GM18867 (cell line): ENCODE measurements around the gene NPSR1.

Experiments used
- ATAC-seq: cut with Tn5 transposase; IDR thresholded peaks from one replicate; pipeline ENCODE4 v1.9.1; 2021; ENCODE audit warnings: mild to moderate bottlenecking, moderate library complexity; ENCODE audit not compliant: unreplicated experiment

Gene NPSR1

DNA sequence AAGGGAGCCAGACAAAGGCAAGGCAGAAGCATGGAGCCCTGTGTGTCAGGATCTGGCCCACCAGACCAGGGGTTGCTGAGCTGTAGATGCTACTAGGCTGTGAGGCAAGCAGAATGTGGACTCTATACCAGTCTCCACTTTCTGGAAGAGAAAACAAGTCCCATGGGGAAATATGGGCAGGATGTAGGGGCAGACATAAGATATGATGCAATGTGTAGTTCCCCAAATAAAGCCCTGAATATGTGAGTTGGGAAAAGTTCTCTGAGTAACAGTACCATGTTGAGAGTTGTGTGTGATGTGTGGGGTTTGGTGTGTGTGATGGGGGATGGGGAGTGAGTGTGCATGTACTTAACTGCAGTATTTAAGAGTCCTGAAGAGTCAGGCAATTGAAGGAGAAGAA lies 62.3 kb downstream of the NPSR1 start:
- no peak for ATAC-seq

DNA sequence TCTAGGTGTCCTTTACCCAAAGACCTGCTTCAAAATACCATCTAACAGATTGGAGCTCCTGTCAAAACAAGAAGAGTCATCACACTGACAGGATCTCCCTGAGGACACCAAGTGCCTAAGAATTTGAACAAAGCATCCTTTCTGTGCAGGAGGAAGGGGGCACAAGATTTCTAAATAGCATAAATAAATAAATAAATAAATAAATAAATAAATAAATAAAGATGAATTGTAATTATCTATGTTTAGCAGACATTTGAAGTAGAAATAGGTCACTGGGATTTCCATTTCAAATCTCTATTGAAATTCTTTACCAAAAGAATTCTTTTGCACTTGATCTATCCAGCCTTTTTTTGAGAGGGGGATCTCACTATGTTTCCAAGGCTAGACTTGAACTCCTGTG lies 65.3 kb downstream of the NPSR1 start:
- ATAC-seq: no peak

DNA sequence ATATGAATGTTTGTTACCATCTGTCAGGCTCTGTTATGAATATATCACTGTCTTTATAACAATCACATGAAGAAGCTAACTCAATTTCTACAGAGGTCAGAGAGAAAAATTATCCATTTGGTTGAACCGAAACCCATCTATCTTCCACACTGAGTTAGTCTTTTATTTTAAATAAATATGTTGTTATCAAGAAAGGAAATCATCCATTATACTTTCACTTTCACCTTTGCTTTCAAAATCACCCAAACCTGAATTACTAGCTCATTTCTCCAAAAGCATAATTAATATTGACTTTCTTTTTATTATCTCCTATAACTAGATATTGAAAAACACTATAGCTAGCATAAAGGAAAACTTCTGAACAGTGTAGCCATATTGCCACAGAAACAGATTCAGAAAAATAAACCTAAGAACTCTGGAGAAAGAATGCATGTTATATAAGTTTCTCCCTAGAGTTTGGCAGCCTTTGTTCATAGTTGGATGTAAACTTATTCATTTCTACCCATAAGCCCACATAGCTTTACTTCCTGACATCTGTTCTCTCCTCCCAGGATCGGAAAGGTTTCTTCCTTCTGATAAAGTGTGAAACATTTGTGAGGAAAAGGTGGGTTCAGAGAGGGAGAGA lies 66.0 kb downstream of the NPSR1 start:
- ATAC-seq: no peak

DNA sequence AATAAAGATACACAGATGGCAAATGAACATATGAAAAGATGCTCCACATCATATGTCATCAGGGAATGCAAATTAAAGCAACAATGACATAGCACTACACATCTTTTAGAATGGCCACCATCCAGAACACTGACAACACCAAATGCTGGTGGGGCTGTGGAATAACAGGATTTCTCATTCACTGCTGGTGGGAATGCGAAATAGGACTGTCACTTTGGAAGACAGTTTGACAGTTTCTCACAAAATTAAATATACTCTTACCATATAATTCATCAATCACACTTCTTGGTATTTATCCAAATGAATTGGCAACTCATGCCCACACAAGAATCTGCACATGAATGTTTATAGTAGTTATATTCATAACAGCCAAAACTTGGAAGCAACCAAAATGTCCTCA lies 68.2 kb downstream of the NPSR1 start:
- ATAC-seq: no peak

DNA sequence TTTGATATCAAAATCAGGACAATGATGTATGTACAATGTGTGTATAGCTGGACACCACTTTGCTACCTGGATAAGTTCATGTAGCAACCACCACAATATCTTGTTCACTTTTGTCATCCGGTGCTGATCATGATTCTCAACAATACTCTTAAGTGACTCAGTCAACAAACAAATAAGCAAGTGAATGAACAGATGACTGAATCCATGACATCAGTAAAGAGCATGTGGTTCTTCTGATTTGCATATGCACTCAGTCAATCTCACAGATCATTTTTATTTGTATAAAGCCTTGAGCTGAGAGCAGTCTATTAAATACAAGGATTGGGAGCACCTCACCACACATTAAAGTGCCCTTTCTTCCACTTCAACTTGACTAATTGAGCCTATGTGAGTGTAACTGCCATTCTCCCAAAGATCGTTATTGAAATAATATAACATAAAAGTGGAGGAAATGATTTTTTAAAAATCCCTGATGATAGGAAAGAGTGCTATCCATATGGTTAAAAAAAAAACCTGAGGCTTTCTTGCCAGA lies 69.5 kb downstream of the NPSR1 start:
- peak; percentile 43 for ATAC-seq

DNA sequence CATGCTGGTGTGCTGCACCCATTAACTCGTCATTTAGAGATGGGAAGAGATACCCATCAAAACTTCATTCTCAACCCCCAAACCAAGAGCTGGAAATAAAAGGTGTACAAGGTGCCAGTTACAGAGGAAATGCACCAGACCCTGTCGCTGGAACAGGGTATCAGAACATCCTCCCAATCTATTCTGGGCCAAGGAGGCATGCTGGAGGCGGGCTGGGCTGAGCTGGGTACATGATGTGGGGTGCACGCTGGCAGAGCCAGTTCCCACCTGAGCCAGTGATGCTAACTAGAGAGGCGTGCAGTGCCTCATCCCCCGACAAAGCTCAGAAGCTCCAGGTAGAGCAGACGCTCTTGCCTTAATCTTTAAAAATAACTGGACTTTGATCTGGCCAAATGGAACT lies 70.1 kb downstream of the NPSR1 start:
- no peak for ATAC-seq

DNA sequence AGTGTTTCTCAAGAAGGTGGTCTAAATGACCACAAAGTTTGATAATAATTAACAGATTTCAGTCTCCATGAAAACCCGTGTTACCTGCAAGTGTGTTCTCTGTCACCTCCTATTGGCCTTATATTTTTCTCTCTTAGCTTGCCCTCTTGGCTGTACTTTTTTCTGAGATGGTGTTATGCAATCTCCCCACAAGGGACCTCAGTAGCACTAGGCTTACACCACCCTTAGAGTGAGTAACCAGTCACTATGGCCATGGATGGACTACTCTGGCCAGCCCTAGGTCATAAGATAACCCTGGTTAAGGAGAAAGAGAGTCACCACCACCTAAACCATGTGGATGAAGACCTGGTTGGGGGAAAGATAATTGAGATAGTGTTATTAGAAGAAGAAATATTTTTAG lies 76.8 kb downstream of the NPSR1 start:
- ATAC-seq: no peak

DNA sequence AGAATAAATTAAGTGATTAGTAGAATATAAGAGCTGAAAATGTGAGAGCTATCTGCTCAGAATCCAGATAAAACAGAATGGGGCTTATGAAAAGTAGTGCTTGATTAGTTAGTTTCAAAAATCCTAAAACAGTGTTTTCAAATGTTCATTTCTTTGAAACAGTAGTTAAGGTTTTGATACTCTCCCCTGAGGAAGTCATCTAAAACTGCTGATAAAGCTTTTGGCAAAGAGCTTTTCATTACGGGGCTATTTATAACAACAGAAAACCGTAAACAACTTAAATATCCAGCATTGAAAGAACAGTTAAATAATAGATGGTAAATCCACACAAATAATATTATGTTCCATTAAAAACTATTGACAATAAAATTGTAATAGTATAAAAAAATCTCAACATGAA lies 77.5 kb downstream of the NPSR1 start:
- ATAC-seq: no peak

DNA sequence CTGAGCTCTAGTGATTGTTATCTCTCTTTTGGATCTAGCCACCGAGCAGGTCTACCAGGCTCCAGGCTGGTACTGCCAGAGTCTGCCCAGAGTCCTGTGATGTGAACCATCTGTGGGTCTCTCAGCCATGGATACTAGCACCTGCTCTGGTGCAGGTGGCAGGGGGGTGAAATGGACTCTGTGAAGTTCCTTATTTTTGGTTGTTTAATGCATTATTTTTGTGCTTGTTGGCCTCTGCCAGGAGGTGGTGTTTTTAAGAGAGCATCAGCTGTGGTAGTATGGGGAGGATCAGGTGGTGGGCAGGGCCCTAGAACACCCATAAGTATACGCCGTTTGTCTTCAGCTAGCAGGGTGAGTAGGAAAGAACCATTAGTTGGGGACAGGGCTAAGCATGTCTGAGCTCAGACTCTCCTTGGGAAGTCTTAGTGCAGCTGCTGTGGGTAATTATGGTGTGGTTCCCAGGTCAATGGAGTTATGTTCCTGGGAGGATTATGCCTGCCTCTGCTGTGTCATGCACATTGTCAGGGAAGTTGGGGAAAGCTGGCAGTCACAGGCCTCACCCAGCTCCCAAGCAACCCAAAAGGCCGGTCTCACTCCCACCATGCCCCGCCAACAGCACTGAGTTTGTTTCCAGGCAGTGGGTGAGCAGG lies 81.8 kb downstream of the NPSR1 start:
- no peak for ATAC-seq

DNA sequence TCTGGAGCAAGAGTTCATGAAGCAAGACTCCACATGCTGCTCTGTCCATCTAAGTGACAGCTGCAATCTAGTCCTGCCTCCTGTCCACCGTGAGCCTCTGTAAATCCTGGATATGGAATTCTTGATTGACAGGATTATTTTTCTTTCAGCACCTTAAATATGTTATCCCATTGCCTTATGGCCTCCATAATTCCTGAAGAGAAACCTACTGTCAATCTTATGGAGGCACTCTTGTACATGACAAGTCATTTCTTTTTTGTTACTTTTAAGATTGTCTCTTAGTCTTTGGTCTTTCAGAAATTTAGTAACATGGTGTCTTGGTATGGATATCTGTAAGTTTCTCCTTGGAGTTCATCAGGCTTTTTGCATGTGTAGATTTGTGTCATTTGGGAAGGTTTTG lies 82.8 kb downstream of the NPSR1 start:
- no peak for ATAC-seq

DNA sequence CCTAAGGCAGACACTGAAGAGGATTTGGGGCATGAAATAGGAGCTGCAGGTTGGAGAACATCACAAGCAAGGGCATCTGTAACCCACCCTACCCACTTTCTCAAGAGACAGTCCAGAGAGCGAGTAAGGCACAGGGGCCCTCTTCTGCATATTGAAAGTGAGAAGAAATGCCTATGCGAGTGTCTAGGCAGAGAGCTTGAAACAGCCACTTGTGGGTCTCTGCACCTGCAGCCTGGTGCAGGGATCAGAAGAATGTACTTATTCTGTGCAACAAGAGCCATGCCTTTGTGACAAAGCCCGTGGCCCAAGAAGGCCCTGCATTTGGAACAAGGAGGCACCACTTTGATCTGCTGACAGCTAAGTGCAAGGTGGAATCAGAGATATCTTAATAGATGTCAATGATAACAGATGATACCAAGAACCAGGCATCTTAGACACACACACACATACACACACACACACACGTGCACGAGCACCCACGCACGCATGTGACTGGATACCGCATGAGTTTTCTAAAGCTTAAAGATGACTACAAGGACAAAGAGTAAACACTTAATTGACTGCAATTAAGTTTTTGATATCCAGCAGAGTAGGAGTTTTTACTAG lies 89.3 kb downstream of the NPSR1 start:
- ATAC-seq: no peak

DNA sequence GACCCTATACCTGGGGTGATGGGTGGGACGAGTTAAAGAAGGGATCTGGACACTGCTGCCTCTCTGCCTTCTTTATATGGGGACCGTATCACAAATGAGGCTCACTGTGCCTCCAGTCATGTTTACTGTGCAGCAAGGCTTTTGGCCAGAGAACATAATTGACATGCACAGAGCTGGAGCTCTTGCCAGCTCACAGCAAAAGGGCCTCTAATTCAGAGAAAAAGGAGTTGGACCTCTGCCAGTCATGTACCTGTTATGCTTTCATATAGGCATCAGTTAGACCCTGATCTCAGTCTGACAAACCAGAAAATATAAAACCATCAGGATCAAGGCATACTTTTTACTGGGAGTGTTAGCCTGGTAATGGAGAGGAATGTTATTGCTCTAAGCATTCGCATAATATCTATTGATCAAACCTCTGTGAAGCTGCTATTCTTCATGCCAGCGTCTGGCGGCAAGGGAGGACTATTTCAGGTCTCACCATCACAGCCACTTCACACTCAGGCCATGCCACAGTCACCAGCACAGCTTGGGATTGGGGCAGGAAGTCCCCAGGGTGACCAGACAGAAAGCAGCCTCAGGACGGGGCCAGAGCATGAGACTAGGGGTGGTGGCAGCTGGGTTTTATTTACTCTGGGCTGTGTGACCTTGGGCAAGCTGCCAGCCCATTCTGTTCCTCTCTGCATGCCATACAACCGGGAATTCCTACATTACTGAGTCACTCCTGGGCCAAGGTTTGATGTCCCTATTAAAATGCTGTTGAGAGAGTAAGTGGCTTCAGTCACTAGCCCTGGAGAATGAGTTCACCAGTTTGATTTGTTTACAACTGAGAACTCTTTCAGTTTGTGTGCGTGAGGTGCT lies 90.1 kb downstream of the NPSR1 start:
- peak; percentile 39 for ATAC-seq

DNA sequence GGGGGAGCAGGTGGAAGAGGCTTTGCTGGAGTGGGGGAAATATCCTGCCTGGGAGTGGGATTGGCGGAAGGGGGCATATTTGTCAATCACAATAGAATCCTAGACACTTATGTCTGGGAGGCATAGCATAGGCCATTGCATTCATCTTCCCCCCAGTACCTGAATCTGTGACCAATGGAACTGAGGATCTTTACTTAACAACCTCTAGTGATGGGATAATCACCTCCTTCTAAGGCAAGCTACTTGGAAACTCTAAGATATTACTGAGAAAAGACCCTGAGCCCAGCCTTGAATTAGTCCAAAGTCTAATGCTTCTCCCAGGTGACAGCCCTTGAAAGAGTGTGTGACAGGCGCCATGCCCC lies 90.7 kb downstream of the NPSR1 start:
- no peak for ATAC-seq

DNA sequence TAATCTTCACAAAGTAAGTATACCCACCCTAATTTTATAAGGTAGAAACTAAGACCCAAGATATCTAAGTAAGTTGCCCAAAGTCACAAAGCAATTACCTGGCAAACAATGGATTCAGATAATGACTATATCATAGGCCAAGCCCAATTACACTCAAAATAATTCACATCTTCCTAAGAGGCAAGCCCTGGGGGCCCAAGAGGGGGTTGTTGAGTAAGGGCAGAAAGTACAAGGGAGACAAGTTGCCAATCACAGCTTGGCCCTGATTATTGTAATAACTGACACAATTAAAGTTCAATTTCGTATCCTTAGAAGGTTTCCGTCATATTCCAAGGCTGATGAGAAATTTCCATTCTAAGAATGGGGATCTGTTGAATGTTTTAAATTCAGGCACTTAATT lies 91.4 kb downstream of the NPSR1 start:
- no peak for ATAC-seq

DNA sequence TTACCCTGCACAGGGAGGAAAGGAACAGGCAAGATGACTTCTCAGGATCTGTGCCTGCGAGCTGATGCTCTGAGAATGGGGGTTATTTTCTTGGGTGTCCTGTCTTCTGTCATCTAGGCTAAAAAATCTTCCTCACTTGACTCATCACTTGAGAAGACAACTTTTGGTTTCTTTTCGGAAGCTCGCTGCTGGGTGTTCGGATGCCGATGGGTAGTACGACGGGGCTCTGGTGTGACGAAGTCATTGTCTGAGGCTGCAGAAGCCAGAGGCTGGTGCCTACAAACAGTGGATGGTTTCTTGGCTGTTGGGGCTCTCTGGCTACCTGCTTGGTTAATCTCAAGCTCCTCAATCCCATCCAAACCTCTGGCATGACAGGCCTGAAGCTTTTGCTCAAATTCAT lies 92.2 kb downstream of the NPSR1 start:
- peak; percentile 32 for ATAC-seq

DNA sequence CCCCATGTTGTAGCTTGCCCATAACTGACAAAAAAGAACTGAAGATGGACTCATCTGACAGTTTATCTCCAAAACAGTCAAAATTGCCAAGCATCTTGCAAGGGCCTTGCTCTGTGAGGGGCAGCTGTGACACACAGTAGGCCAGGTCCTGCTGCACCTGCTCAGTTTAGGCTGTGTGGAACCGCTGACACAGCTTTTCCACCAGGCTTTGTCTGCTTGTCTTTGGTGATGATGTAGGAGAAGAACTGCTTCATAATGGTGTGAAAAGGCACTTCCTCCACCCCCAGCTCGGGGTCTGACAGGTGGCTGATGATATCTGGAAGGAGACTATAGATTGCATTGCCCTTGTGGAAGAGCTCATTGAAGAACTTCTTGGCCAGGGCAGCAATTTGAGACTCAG lies 92.6 kb downstream of the NPSR1 start:
- no peak for ATAC-seq

DNA sequence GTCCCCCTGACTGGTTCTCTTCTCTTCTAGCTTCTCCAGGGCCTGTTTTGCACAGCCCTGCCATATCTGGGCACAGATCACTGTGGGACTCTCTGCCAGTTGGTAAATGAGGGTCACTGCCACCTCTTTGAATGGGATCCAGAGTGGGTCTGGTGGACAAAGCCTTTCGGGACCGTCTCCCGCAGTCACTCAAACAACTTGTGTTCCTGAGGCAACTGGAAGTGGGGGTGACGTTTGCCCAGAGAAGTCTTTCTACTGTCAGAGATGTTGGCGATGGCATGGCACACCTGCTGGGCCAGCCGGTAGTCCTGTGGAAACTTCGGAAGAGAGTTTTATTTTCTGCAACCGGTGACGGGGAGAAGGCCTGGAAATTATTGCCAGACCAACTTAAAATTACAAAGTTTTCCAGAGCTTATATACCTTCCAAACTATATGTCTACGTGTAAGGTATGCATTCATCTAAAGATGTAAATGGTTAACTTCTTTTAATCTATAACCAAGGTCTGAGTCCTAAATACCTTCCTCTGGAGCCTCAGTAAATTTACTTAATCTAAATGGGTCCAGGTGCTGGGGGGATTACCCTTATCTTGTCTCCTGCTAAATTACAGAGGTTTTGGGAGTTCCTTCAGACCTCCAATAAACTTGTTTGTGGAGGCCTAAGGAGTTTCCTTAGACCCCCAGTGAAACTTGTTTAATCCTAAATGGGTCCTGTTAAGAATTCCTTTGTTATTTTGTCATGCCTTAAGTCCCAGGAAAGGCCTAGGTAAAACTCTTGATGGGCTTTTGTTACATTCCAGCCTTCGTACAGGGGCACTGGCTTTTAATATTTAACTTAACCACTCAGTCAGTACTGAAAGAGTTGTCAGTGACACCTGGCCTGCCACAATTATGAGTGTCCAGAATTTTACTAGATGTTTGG lies 94.0 kb downstream of the NPSR1 start:
- no peak for ATAC-seq

DNA sequence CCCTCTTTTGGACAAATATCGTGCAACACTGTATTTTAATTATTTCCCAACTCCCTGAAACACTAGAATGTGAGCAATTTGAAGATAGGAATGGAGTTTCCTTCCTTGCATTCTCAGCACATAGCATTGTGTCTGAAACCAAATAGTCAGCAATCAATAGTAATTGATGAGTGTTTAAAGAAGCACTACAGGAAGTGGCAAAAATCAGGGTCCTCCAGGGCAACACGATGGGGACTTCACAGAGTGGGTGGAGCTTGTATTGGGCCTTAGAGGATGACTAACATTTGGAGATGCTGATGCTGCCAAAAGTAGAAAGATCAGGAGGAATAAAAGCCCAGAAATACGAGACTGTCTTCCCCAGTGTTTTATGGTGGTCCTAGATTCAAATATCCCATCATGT lies 94.9 kb downstream of the NPSR1 start:
- no peak for ATAC-seq

DNA sequence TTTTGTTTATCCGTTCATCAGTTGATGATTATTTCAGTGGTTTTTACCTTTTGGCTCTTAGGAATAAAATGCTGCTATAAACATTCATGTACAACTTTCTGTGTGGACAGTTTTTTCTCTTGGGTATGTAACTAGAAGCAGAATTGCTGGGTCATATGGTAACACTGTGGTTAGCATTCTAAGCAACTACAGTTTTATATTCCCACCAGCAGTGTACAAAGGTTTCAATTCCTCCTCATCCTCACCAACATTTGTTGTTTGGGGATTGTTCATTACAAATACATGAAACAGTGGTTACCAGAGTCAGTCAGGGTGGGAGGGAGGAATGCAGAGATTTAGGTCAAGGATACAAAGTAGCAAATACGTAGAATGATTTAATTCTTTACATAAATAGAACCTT lies 97.0 kb downstream of the NPSR1 start:
- ATAC-seq: no peak

DNA sequence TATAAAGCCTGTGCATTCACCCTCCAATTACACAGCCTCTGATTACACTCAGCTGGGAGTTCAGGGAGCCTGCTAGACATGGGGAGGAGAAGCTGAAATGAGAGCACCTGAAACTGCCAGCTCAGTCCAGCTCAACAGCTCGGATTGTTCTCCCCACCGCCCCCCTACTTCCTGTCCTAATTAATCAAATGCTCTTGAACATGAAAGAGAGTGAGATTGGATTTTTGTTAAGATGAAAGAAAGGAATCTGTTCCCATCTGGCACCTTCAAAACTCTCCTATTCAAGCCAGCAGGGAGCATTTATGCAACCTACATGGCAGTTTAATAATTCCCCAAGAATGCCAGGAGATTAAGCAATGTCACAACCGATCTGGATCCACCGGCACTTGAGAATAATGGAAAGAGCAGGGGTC lies 98.0 kb downstream of the NPSR1 start:
- no peak for ATAC-seq

DNA sequence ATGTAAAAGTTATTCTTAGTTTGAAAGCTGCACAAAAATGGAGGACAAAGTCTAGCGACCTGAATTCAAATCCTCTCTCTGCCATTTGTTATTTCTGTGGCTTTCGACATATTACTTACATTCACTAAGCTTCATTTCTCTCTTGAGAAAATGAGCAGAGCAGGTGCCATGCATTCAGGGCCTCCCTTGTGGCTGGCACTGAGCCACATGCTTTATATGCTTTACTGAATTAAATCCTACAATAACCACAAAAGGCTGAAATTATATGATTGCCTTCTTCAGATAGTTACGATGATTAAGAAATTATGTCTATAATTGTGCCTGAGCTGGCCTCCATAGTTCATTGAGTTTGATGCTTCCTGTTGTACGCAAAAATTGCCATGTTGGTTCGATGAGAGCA lies 98.7 kb downstream of the NPSR1 start:
- no peak for ATAC-seq
